ENCODE measurements around the gene SLC35E3. TPM values are rescaled to one million over a fixed set of nuclear protein-coding genes. Genes with fewer than 3 reads are reported as not detected.
"Not testable (repeated sequence)": the region's sequence is repeated elsewhere in the genome, so short reads cannot be mapped to it uniquely, and the experiment has no call there.

The SLC35E3 gene
- total RNA-seq, 2 donors from 2014 or later = 6.8 to 7.1 TPM

DNA sequence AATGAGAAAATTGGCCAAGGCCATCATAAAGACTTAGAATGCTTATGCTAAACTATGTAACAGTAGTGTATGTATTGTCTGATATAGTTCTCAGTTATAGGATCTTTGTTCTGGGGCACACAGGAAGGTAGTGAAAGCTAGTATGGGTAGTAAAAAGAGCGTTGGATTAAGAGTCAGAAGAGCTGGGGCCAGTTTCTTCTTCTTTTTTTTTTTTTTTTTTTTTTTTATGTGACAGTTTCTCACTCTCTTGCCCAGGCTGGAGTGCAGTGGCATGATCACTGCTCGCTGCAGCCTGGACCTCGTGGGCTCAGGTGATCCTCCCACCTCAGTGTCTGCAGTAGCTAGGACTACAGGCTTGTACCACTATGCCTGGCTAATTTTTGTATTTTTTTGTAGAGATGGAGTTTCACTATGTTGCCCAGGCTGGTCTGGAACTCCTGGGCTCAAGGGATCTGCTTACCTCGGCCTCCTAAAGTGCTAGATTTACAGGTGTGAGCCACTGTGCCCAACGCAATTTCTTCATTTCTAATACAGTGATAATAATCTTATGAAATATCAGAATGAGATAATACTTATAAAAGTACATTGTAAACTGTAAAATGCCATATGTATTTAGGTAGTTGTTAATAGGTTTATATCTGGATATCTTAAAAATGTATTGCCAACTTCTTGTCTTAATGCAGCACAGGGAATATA is 69.4 kb downstream of the SLC35E3 start:
- TF ChIP-seq, protein P1, sequence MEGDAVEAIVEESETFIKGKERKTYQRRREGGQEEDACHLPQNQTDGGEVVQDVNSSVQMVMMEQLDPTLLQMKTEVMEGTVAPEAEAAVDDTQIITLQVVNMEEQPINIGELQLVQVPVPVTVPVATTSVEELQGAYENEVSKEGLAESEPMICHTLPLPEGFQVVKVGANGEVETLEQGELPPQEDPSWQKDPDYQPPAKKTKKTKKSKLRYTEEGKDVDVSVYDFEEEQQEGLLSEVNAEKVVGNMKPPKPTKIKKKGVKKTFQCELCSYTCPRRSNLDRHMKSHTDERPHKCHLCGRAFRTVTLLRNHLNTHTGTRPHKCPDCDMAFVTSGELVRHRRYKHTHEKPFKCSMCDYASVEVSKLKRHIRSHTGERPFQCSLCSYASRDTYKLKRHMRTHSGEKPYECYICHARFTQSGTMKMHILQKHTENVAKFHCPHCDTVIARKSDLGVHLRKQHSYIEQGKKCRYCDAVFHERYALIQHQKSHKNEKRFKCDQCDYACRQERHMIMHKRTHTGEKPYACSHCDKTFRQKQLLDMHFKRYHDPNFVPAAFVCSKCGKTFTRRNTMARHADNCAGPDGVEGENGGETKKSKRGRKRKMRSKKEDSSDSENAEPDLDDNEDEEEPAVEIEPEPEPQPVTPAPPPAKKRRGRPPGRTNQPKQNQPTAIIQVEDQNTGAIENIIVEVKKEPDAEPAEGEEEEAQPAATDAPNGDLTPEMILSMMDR (IDR thresholded peaks at IDR 0.05) = no peak
- no peaks in the 10 kb centered on the region for H3K27me3 ChIP-seq

DNA sequence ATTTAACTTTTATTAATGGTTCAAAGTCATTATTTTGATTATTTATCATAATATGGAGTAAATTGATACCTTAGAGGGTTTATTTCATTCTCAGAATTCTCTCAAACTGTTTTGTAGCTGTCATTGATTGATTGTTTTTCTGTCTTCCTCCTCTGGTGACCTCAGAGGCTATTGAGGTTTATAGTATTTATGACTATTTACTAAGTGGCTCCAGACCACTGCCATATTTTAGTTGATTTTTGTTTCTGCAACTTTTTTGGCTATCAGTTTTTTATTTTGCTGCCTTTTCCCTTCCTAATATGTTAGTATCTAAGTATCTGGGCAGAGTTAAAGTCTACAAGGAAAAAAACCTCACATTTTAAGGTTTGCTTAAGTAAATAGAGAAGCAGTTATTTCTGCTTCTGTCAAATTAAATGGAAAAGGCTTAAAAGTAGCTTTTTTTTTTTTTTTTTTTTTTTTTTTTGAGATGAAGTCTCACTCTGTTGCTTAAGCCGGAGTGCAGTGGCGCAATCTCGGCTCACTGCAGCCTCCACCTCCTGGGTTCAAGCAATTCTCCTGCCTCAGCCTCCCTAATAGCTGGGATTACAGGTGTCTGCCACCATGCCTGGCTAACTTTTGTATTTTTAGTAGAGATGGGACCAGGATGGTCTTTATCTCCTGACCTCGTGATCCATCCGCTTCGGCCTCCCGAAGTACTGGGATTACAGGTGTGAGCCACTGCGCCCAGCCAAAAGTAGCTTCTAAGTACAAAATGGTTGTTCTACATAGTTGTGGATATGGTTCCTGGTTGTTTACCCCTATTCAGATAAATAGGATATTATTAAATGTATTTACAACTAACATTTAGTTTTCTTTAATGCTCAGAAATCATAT is 70.2 kb downstream of the SLC35E3 start:
- TF ChIP-seq, protein P1 (IDR thresholded peaks at IDR 0.05) = no peak
- Histone ChIP-seq H3K4me3 (no peak overlapping the region), H3K4me1 (no peaks in the 10 kb centered on the region), H3K27ac (no peak overlapping the region), H3K36me3 (peaks cover 5% of the 10 kb centered on the region), H3K9ac (ENCODE audit: low read depth in 2 of 2, low read length in 2 of 2) (no peak overlapping the region), H3K9me3 (no peaks in the 10 kb centered on the region), H3K27me3 (no peaks in the 10 kb centered on the region)
- no peak for DNase-seq
- intact Hi-C loops (cut with DNase I) = no loop called here

More for the DNA sequence above, 69.4 kb downstream of the SLC35E3 start:
- no peak overlapping the region for H3K9ac ChIP-seq (ENCODE audit: low read depth in 2 of 2, low read length in 2 of 2)
- intact Hi-C loops (cut with DNase I) = no loop called here
- no peak overlapping the region for H3K27ac ChIP-seq
- no peaks in the 10 kb centered on the region for H3K4me1 ChIP-seq
- peaks cover 5% of the 10 kb centered on the region for H3K36me3 ChIP-seq
- DNase-seq = no peak
- H3K9me3 ChIP-seq = no peaks in the 10 kb centered on the region
- H3K4me3 ChIP-seq = no peak overlapping the region

DNA sequence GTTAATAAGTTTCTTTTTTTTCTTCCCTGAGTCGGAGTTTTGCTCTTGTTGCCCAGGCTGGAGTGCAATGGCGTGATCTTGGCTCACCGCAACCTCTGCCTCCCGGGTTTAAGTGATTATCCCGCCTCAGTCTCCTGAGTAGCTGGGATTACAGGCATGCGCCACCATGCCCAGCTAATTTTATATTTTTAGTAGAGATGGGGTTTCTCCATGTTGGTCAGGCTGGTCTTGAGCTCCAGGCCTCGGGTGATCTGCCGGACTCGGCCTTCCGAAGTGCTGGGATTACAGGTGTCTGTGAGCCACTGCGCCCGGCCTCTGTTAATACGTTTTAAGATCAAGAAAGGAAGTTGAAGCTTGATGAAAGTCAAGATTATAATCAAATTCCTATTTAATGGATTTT is 73.5 kb downstream of the SLC35E3 start:
- H3K9ac ChIP-seq (ENCODE audit: low read depth in 2 of 2, low read length in 2 of 2); H3K9me3 ChIP-seq; intact Hi-C loops (cut with DNase I); DNase-seq; H3K27me3 ChIP-seq; H3K4me3 ChIP-seq; H3K4me1 ChIP-seq; H3K27ac ChIP-seq; H3K36me3 ChIP-seq: not testable (repeated sequence)

DNA sequence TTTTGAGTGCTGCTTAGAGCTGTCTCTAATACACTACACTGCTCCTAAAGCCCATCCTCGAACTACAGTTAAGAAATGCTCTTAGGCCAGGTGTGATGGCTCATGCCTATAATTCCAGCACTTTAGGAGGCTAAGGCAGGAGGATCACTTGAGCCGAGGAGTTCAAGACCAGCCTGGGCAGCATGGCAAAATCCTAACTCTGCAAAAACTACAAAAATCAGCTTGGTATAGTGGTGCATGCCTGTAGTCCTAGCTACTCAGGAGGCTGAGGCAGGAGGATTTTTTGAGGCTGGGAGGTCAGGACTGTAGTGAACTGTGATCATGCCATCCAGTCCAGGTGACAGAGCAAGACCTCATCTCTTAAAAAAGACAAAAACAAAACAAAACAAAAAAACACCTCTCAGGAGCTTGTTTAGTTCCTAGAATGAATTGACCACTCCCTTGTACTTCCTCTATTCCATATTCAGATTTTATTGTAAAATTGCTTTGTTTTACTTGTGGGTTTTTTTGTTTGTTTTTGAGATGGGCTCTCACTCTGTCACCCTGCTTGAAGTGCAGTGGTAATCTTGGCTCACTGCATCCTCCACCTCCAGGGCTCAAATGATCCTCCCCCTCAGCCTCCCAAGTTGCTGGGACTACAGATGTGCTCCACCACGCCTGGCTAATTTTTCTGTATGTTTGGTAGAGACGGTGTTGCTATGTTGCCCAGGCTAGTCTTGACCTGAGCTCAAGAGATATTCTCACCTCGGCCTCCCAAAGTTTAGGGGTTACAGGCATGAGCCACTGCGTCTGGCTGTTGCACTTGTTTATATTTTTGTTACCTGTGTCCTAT is 75.6 kb downstream of the SLC35E3 start:
- Histone ChIP-seq H3K36me3 (peaks cover 11% of the 10 kb centered on the region), H3K27me3 (no peaks in the 10 kb centered on the region), H3K27ac (no peak overlapping the region), H3K4me1 (no peaks in the 10 kb centered on the region), H3K4me3 (no peak overlapping the region), H3K9me3 (no peaks in the 10 kb centered on the region), H3K9ac (ENCODE audit: low read depth in 2 of 2, low read length in 2 of 2) (no peak overlapping the region)
- TF ChIP-seq, protein P1 (IDR thresholded peaks at IDR 0.05) = no peak
- intact Hi-C loops (cut with DNase I) = no loop called here
- DNase-seq = no peak

DNA sequence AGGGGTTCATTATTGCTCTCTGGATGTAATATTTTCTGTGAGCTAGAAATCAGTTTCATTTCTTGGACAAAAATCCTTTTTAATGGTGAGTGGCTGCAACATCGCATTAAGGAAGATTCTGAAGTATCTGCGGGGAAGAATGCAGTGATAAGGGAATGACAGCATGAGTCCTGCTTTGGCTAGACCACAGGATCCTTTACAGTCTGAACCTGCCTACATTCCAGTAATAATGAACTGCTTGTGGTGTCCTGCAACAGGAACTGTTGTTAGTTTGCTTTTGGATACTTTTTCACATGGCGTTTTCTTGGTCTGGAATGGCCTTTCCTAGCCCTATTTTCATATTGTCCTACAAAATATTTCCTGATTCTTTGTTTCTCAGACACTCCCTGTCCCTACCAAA is 77.7 kb downstream of the SLC35E3 start:
- H3K4me3 ChIP-seq = no peak overlapping the region
- H3K4me1 ChIP-seq = no peaks in the 10 kb centered on the region
- H3K36me3 ChIP-seq = peaks cover 15% of the 10 kb centered on the region
- no peaks in the 10 kb centered on the region for H3K27me3 ChIP-seq
- no peak overlapping the region for H3K27ac ChIP-seq
- H3K9me3 ChIP-seq = no peaks in the 10 kb centered on the region
- H3K9ac ChIP-seq (ENCODE audit: low read depth in 2 of 2, low read length in 2 of 2) = no peak overlapping the region
- intact Hi-C loops (cut with DNase I) = no loop called here
- no peak for DNase-seq
- TF ChIP-seq, protein P1 (IDR thresholded peaks at IDR 0.05) = no peak

Data from colonic mucosa (tissue), 4 donors.